ENCODE results near the gene PPP2R5C.
"Not testable (repeated sequence)": the region's sequence is repeated elsewhere in the genome, so short reads cannot be mapped to it uniquely, and the experiment has no call there.

DNA sequence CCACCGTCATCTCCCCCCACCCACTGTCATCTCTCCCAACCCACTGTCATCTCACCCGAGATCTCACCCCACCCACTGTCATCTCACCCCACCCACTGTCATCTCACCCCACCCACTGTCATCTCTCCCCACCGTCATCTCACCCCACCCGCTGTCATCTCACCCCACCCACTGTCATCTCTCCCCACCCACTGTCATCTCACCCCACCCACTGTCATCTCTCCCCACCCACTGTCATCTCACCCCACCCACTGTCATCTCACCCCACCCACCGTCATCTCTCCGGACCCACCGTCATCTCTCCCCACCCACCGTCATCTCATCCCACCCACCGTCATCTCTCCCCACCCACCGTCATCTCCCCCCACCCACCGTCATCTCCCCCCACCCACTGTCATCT lies 48.4 kb upstream of the PPP2R5C start:
- not testable (repeated sequence) for TF ChIP-seq POLR2A (IDR thresholded peaks at IDR 0.05); EP300 (IDR thresholded peaks at IDR 0.05; ENCODE audit: low read depth); POLR2AphosphoS5 (IDR thresholded peaks at IDR 0.05)
- TF ChIP-seq, protein P1, sequence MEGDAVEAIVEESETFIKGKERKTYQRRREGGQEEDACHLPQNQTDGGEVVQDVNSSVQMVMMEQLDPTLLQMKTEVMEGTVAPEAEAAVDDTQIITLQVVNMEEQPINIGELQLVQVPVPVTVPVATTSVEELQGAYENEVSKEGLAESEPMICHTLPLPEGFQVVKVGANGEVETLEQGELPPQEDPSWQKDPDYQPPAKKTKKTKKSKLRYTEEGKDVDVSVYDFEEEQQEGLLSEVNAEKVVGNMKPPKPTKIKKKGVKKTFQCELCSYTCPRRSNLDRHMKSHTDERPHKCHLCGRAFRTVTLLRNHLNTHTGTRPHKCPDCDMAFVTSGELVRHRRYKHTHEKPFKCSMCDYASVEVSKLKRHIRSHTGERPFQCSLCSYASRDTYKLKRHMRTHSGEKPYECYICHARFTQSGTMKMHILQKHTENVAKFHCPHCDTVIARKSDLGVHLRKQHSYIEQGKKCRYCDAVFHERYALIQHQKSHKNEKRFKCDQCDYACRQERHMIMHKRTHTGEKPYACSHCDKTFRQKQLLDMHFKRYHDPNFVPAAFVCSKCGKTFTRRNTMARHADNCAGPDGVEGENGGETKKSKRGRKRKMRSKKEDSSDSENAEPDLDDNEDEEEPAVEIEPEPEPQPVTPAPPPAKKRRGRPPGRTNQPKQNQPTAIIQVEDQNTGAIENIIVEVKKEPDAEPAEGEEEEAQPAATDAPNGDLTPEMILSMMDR (IDR thresholded peaks at IDR 0.05): not testable (repeated sequence)

All from transverse colon (tissue), 4 donors.